CD14-positive monocyte (primary cell): ENCODE measurements around the gene LHPP. TPM values are rescaled to one million over a fixed set of nuclear protein-coding genes. Genes with fewer than 3 reads are reported as not detected.

ENCODE experiments used
- DNase-seq, 3 donors: peaks; one replicate each; pipeline ENCODE4 v3.0.0-alpha.2; 2011 to 2022
- H2AFZ ChIP-seq: 2 replicates; pipeline ENCODE4 v1.6.0; 2012; ENCODE audit warnings: mild to moderate bottlenecking, low read depth, low read length, inconsistent platforms; ENCODE audit not compliant: insufficient read depth, poor library complexity, severe bottlenecking
- H3K27ac ChIP-seq, 2 donors: 1 replicate in 1 of 2; 2 replicates in 1 of 2; pipeline ENCODE4 v1.5.1; 2012 to 2013; ENCODE audit warnings: low read length in 2 of 2, control low read depth in 1 of 2, inconsistent platforms in 1 of 2, low read depth in 1 of 2, mild to moderate bottlenecking in 1 of 2
- H3K27me3 ChIP-seq, 2 donors: one replicate each; pipeline versions ENCODE4 v1.6.0 to v1.6.1; 2011 to 2013; ENCODE audit warnings: low read length in 2 of 2; ENCODE audit not compliant: control insufficient read depth in 2 of 2, insufficient read depth in 2 of 2
- H3K36me3 ChIP-seq, 2 donors: replicated peaks in 1 of 2; 1 replicate in 1 of 2; 2 replicates in 1 of 2; pipeline versions ENCODE4 v1.5.1 to v1.6.1; 2012 to 2013; ENCODE audit warnings: low read length in 2 of 2, control low read depth in 1 of 2, inconsistent platforms in 1 of 2, mild to moderate bottlenecking in 1 of 2; ENCODE audit not compliant: insufficient read depth in 2 of 2, control insufficient read depth in 1 of 2
- H3K4me1 ChIP-seq, 2 donors: 1 replicate in 1 of 2; 2 replicates in 1 of 2; pipeline versions ENCODE4 v1.5.1 to v1.6.1; 2012 to 2013; ENCODE audit warnings: low read length in 2 of 2, control low read depth in 1 of 2, inconsistent platforms in 1 of 2, mild to moderate bottlenecking in 1 of 2, moderate library complexity in 1 of 2; ENCODE audit not compliant: insufficient read depth in 2 of 2, control insufficient read depth in 1 of 2
- H3K4me2 ChIP-seq: replicated peaks from 2 replicates; pipeline ENCODE3; 2012; ENCODE audit warnings: low read length, moderate library complexity, mild to moderate bottlenecking; ENCODE audit not compliant: poor library complexity, severe bottlenecking; ENCODE audit errors: extremely low read depth
- H3K4me3 ChIP-seq, 3 experiments: fragments of 200-600 bp in 1 of 3; sonication (generic) in 1 of 3; replicated peaks in 1 of 3; 1 replicate in 2 of 3; 2 replicates in 1 of 3; pipeline ENCODE4 v1.5.1; 2011 to 2013; ENCODE audit warnings: low read length in 3 of 3, mild to moderate bottlenecking in 3 of 3, control low read depth in 2 of 3, low read depth in 2 of 3, inconsistent platforms in 1 of 3, moderate library complexity in 1 of 3
- H3K79me2 ChIP-seq: 2 replicates; pipeline ENCODE4 v1.6.0; 2012; ENCODE audit warnings: mild to moderate bottlenecking, control low read depth, inconsistent platforms, low read length, moderate library complexity; ENCODE audit not compliant: insufficient read depth
- H3K9ac ChIP-seq: 2 replicates; pipeline ENCODE4 v1.6.0; 2017; ENCODE audit warnings: low read length, mild to moderate bottlenecking; ENCODE audit not compliant: insufficient read depth, poor library complexity, severe bottlenecking
- H3K9me3 ChIP-seq, 2 donors: replicated peaks in 1 of 2; 1 replicate in 1 of 2; 2 replicates in 1 of 2; pipeline versions ENCODE4 v1.5.1 to v1.6.1; 2012 to 2013; ENCODE audit warnings: low read length in 2 of 2, control low read depth in 1 of 2; ENCODE audit not compliant: control insufficient read depth in 1 of 2, insufficient read depth in 1 of 2
- H4K20me1 ChIP-seq: 2 replicates; pipeline ENCODE4 v1.6.0; 2012; ENCODE audit warnings: mild to moderate bottlenecking, low read length, control low read depth, moderate library complexity; ENCODE audit not compliant: insufficient read depth
- H3K27ac Mint-ChIP-seq, 7 donors: one replicate each; pipeline ENCODE4 v1.8.0; 2020; ENCODE audit warnings: mild to moderate bottlenecking in 7 of 7, mixed read lengths in 7 of 7, moderate library complexity in 6 of 7, inconsistent platforms in 2 of 7
- H3K27me3 Mint-ChIP-seq, 3 donors: one replicate each; pipeline ENCODE4 v1.8.0; 2021 to 2022; ENCODE audit warnings: low read depth in 3 of 3, mild to moderate bottlenecking in 3 of 3, mixed read lengths in 3 of 3, moderate library complexity in 3 of 3, inconsistent platforms in 1 of 3
- H3K36me3 Mint-ChIP-seq, 2 donors: one replicate each; pipeline ENCODE4 v1.8.0; 2020; ENCODE audit warnings: mixed read lengths in 2 of 2, inconsistent platforms in 1 of 2, mild to moderate bottlenecking in 1 of 2
- H3K4me1 Mint-ChIP-seq: one replicate; pipeline ENCODE4 v1.8.0; 2020; ENCODE audit warnings: mild to moderate bottlenecking, mixed read lengths
- H3K4me3 Mint-ChIP-seq, 2 donors: one replicate each; pipeline ENCODE4 v1.8.0; 2020; ENCODE audit warnings: mild to moderate bottlenecking in 2 of 2, mixed read lengths in 2 of 2, moderate library complexity in 1 of 2
- H3K9me3 Mint-ChIP-seq, 7 donors: one replicate each; pipeline ENCODE4 v1.8.0; 2020 to 2022; ENCODE audit warnings: mixed read lengths in 7 of 7, mild to moderate bottlenecking in 6 of 7, moderate library complexity in 6 of 7, inconsistent platforms in 2 of 7
- CTCF ChIP-seq: fragments of 200-600 bp; IDR thresholded peaks from one replicate; pipeline ENCODE4 v1.8.0; 2022; ENCODE audit warnings: antibody characterized with exemption, mild to moderate bottlenecking
- WGBS: methylation state at CpG from one replicate; pipeline ENCODE4 v1.1.5; 2013; ENCODE audit warnings: missing lambda C conversion rate; ENCODE audit not compliant: insufficient coverage; 5-methylcytosine and 5-hydroxymethylcytosine counted together
- intact Hi-C, 2 donors: fragments of 100-400 bp; cut with micrococcal nuclease; formaldehyde crosslinking; loops; one replicate each; pipeline versions ENCODE4 v1.15.0 to v1.15.1; 2023
- polyA plus RNA-seq, 3 donors: library from polyadenylated mRNA; depleted of rRNA in 1 of 3; unstranded in 2 of 3; stranded (reverse) in 1 of 3; fragments of 300-500 nt in 2 of 3; fragments of >200 nt in 1 of 3; fragmentation: Illumina TruSeq in 2 of 3; gene quantifications; 1 replicate in 2 of 3; 2 replicates in 1 of 3; pipeline ENCODE4 v1.2.3, GENCODE V29; 2012 to 2021

LHPP gene
- polyA plus RNA-seq, 3 donors: 15.2 to 20.6 (median 19.5) TPM

GRCh38 chr10:124470544-124471434 lies 9.2 kb downstream of the LHPP start:
- Histone ChIP-seq H3K27ac (no peak overlapping the region), H3K4me3 (no peak overlapping the region), H3K4me1 (no peaks in the 10 kb centered on the region), H3K79me2 (no peaks in the 10 kb centered on the region), H3K9me3 (no peaks in the 10 kb centered on the region), H2AFZ (no peak overlapping the region), H3K4me2 (no peak overlapping the region), H4K20me1 (peaks cover 9% of the 10 kb centered on the region), H3K36me3 (no peaks in the 10 kb centered on the region), H3K9ac (no peak overlapping the region), H3K27me3 (no peaks in the 10 kb centered on the region)
- Mint-ChIP-seq H3K36me3 (peaks cover 8 to 13% of the 10 kb centered on the region in 2 donors), H3K4me3 (no peak overlapping the region), H3K4me1 (peaks cover 4% of the 10 kb centered on the region), H3K27ac (peak overlapping the region in 1 of 7 donors; percentile 81), H3K27me3 (no peaks in the 10 kb centered on the region), H3K9me3 (no peaks in the 10 kb centered on the region)
- no peak for TF ChIP-seq CTCF
- intact Hi-C loops: no loop called here
- no peak for DNase-seq
- 93% methylated on average over 6 of the region's 13 CpGs for WGBS

- H3K4me3 Mint-ChIP-seq: no peak overlapping the region
- H3K27me3 Mint-ChIP-seq: peaks cover 0 to 2% (median 0%) of the 10 kb centered on the region in 3 donors
- H3K9me3 Mint-ChIP-seq: no peaks in the 10 kb centered on the region
- Histone ChIP-seq H3K27me3 (no peaks in the 10 kb centered on the region), H3K27ac (no peak overlapping the region), H3K4me2 (no peak overlapping the region), H2AFZ (no peak overlapping the region), H4K20me1 (peaks cover 9% of the 10 kb centered on the region), H3K9ac (no peak overlapping the region), H3K4me3 (no peak overlapping the region), H3K79me2 (no peaks in the 10 kb centered on the region), H3K9me3 (no peaks in the 10 kb centered on the region), H3K36me3 (no peaks in the 10 kb centered on the region), H3K4me1 (no peaks in the 10 kb centered on the region)
- WGBS: 100% methylated on average over 3 of the region's 6 CpGs
- no peak for TF ChIP-seq CTCF
- DNase-seq: no peak
- peak overlapping the region in 3 of 7 donors; percentile 9 to 50 (median 43) for H3K27ac Mint-ChIP-seq
- H3K4me1 Mint-ChIP-seq: peaks cover 2% of the 10 kb centered on the region
- intact Hi-C loops: no loop called here
- peaks cover 8 to 13% of the 10 kb centered on the region in 2 donors for H3K36me3 Mint-ChIP-seq
Observed at GRCh38 chr10:124472071-124472470, 10.4 kb downstream of the LHPP start.
